ENCODE measurements around the gene MYLK2.

- TF ChIP-seq CTCF (IDR thresholded peaks at IDR 0.05) (no peak), POLR2A (IDR thresholded peaks at IDR 0.05) (no peak), EP300 (IDR thresholded peaks at IDR 0.05) (no peak)
Measured at GRCh38 chr20:31774408-31774807, 44.7 kb upstream of the MYLK2 start.
